Stimulated activated naive CD8-positive, alpha-beta T cell treated with anti-CD3 and anti-CD28 coated beads, Interleukin-15, Interleukin-2, amounts not matched to agents 100 U/mL and 50 U/mL, for 24 hours (primary cell): ENCODE results near the gene MFAP1.
A peak's percentile ranks its signal among the peaks of the same experiment; 100 is the strongest.

ENCODE experiments used
- ATAC-seq: fragments of 150-1000 bp; cut with Tn5 transposase; one replicate; pipeline ENCODE4 v1.10.0; 2021
- DNase-seq: peaks from one replicate; pipeline ENCODE4 v3.0.0; 2021

Gene MFAP1

GRCh38 chr15:43776101-43776717 lies 48.3 kb downstream of the MFAP1 start:
- ATAC-seq (peak; percentile 11), DNase-seq (peak; percentile 59)

- DNase-seq = no peak
- no peak for ATAC-seq
These were observed 49.0 kb downstream of the MFAP1 start for GRCh38 chr15:43775411-43775965.

- ATAC-seq (no peak), DNase-seq (no peak)
These were observed 50.4 kb downstream of the MFAP1 start for GRCh38 chr15:43774062-43774461.

GRCh38 chr15:43772624-43773023 lies 51.9 kb downstream of the MFAP1 start:
- ATAC-seq (no peak), DNase-seq (no peak)

GRCh38 chr15:43771816-43772215 lies 52.7 kb downstream of the MFAP1 start:
- ATAC-seq (no peak), DNase-seq (no peak)

GRCh38 chr15:43769584-43770228 lies 54.8 kb downstream of the MFAP1 start:
- peak; percentile 56 for ATAC-seq
- peak; percentile 74 for DNase-seq

- ATAC-seq (no peak), DNase-seq (no peak)
These were observed 60.6 kb downstream of the MFAP1 start for GRCh38 chr15:43763819-43764446.

GRCh38 chr15:43762824-43763223 lies 61.7 kb downstream of the MFAP1 start:
- no peak for ATAC-seq
- no peak for DNase-seq
